Fibroblast of the aortic adventitia (primary cell): ENCODE measurements around the gene SLC37A2. TPM values are rescaled to one million over a fixed set of nuclear protein-coding genes. Genes with fewer than 3 reads are reported as not detected.

Experiments used
- DNase-seq: peaks from one replicate; pipeline ENCODE4 v3.0.0-alpha.2; 2010; ENCODE audit warnings: low read depth
- H3K4me3 ChIP-seq: 2 replicates; pipeline ENCODE4 v1.5.1; 2011; ENCODE audit warnings: low read depth, mild to moderate bottlenecking, control low read depth, low read length, moderate library complexity
- CTCF ChIP-seq: IDR thresholded peaks from 2 replicates; pipeline ENCODE4 v1.5.1; 2011; ENCODE audit warnings: mild to moderate bottlenecking, low read length, control low read depth, inconsistent platforms; ENCODE audit not compliant: insufficient read depth
- total RNA-seq: library from RNA; depleted of rRNA; stranded (reverse); fragments of >200 nt; gene quantifications from 2 replicates; pipeline ENCODE4 v1.2.3, GENCODE V29; 2012; ENCODE audit warnings: low replicate concordance

SLC37A2 gene
- total RNA-seq, 1 donor, result 0.63 TPM

DNA sequence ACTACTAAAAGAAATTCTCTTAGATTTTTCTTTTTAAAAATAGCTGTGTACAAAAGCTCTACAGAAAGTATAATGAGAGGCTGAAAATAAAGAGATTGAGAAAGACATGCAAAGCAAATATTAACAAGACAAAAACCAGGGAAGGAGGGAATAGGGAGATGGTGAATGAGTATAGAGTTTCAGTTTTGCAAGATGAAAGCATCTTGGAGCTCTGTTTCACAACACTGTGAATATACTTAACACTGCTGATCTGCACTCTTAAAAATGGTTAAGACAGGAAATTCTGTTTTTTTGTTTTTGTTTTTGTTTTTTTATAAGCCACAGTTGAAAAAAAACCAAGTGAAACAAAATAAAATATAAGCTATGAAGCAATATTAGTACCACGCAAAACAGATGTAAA, 42.8 kb downstream of the SLC37A2 start:
- no peak for TF ChIP-seq CTCF
- no peak overlapping the region for H3K4me3 ChIP-seq
- no peak for DNase-seq

DNA sequence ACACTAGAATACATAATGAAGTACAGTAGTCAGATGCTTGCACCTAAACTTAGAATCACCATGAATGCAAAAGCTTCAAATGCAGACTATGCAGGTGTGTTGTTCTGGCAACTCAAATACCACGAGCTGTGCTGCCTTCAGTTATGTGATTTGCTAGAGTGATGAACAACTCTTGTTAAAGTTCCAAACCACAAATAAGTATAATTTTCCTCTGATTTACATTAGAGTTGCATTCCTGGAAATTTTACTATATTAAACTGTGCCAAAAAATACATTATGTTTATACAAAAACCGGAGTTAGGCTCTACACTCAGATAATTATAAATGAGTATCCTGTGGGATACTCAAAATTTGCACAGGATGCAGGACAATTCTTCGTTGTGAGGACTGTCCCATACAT, 45.4 kb downstream of the SLC37A2 start:
- no peak overlapping the region for H3K4me3 ChIP-seq
- no peak for DNase-seq
- TF ChIP-seq CTCF, result no peak

DNA sequence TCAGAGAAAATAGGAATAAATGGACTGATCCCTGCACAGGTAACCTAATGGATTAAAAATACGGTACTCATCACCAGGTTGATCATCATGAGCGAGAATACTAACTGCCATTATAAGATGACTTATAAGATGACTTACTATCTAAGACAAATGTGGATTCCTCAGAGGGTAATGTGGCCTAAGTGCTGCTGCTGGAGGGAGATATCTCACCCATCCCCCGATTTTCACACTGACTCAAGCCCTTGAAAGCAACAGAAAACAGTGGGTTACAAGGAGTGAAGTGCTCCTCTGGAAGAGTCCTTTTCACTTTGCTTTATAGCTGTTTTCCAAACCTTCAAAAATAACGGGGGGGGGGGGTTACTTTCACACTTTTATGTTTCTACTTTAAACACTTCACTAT, 47.4 kb downstream of the SLC37A2 start:
- peak overlapping the region; percentile 90 for H3K4me3 ChIP-seq
- no peak for DNase-seq
- TF ChIP-seq CTCF, result no peak

DNA sequence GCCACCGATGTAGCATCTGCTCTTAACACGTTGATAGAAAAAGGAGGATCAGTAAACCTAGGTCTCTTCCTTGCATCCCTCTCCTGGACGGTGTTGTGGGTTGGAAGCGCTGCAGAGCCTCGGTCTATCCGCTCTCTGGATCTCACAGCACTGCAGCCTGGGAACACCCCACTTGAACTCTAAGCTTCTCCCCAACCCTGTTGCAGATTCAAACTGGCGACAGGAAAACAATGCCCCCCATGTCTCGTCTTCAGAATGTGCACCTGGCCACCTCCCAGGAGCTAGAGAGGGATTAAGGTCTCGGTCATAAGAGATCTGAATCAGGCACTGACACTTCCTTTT, 47.9 kb downstream of the SLC37A2 start:
- no peak for DNase-seq
- no peak for TF ChIP-seq CTCF
- peak overlapping the region; percentile 90 for H3K4me3 ChIP-seq

GRCh38 chr11:125111343-125112207, 48.5 kb downstream of the SLC37A2 start, which contains the start of gene TMEM218:
TMEM218 (minus strand) TSS chr11:125111626; CDS start chr11:125102241, 9,385 bp downstream.
- peak; percentile 99 for DNase-seq
- TF ChIP-seq CTCF, result no peak
- H3K4me3 ChIP-seq, result peak within 1 kb of the TSS; percentile 90

GRCh38 chr11:125112208-125112604, 49.1 kb downstream of the SLC37A2 start:
- TF ChIP-seq CTCF, result no peak
- DNase-seq, result no peak
- peak overlapping the region; percentile 60 for H3K4me3 ChIP-seq

DNA sequence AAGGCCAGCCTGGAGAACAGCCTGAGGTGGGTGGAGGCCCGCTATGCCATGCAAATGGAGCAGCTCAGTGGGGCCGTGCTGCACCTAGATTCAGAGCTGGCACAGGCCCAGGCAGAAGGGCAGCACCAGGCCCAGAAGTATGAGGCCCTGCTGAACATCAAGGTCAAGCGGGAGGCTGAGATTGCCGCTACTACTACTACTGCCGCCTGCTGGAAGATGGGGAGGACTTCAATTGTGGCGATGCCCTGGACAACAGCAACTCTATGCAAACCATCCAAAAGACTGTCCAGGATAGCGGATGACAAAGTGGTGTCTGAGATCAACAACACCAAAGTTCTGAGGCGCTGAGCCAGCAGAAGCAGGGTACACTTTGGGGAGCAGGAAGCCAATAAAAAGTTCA, 51.4 kb downstream of the SLC37A2 start:
- no peak overlapping the region for H3K4me3 ChIP-seq
- TF ChIP-seq CTCF, result no peak
- no peak for DNase-seq
